ENCODE data around the gene CBLIF.

- TF ChIP-seq CTCF (conservative IDR thresholded peaks at IDR 0.05 in 1 of 2, IDR thresholded peaks at IDR 0.05 in 1 of 2; ENCODE audit: low read depth in 1 of 2, low read length in 2 of 2) (no peak), EZH2 (IDR thresholded peaks at IDR 0.05; ENCODE audit: low read length, missing control alignments) (no peak)
These were observed 38.3 kb upstream of the CBLIF start for GRCh38 chr11:59883597-59883996.
